Measurements from ENCODE around the gene NEDD4L. TPM values are rescaled to one million over a fixed set of nuclear protein-coding genes. Genes with fewer than 3 reads are reported as not detected.

Gene NEDD4L
- total RNA-seq, 1 experiment from 2014 or later: 42.9 TPM

DNA sequence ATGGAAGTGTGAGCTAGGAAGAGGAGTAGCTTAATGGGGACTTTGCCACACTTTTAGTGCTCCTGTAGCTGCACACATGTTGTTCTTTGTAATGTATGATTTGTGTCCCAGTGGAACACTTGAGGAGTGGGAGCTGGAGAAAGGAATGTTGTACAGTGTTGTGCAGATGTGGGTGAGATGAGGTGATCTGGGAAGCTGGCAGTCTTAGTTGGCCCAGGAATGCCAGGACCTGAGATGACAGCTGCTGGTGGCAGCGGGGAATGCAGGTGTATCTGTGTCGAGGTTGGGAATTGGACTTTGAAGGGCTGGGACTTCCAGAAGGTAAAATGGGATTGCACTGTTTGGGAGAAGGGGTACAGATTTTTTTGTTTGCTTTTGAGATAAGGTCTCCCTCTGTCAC is 23.6 kb downstream of the NEDD4L start:
- H3K9me3 ChIP-seq (ENCODE audit: control insufficient read depth, insufficient read depth, low read depth, low read length): no peaks in the 10 kb centered on the region
- DNase-seq (ENCODE audit: low read depth, low spot score): no peak
- BruUV-seq (replicated peaks): no TSS peak
- POLR2A ChIA-PET: interaction anchor here (0.5 kb wide), 1 partner anchor 22 kb away, joined by 5 read pairs; no protein-coding TSS in a partner anchor
- H3K4me1 ChIP-seq (ENCODE audit: control insufficient read depth, insufficient read depth, low read length): 0 out of 2 replicates have a peak, but pooled peaks cover 4% of the 10 kb centered on the region
- TF ChIP-seq, protein P1, sequence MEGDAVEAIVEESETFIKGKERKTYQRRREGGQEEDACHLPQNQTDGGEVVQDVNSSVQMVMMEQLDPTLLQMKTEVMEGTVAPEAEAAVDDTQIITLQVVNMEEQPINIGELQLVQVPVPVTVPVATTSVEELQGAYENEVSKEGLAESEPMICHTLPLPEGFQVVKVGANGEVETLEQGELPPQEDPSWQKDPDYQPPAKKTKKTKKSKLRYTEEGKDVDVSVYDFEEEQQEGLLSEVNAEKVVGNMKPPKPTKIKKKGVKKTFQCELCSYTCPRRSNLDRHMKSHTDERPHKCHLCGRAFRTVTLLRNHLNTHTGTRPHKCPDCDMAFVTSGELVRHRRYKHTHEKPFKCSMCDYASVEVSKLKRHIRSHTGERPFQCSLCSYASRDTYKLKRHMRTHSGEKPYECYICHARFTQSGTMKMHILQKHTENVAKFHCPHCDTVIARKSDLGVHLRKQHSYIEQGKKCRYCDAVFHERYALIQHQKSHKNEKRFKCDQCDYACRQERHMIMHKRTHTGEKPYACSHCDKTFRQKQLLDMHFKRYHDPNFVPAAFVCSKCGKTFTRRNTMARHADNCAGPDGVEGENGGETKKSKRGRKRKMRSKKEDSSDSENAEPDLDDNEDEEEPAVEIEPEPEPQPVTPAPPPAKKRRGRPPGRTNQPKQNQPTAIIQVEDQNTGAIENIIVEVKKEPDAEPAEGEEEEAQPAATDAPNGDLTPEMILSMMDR (IDR thresholded peaks at IDR 0.05): no peak
- TF ChIP-seq, protein P2, sequence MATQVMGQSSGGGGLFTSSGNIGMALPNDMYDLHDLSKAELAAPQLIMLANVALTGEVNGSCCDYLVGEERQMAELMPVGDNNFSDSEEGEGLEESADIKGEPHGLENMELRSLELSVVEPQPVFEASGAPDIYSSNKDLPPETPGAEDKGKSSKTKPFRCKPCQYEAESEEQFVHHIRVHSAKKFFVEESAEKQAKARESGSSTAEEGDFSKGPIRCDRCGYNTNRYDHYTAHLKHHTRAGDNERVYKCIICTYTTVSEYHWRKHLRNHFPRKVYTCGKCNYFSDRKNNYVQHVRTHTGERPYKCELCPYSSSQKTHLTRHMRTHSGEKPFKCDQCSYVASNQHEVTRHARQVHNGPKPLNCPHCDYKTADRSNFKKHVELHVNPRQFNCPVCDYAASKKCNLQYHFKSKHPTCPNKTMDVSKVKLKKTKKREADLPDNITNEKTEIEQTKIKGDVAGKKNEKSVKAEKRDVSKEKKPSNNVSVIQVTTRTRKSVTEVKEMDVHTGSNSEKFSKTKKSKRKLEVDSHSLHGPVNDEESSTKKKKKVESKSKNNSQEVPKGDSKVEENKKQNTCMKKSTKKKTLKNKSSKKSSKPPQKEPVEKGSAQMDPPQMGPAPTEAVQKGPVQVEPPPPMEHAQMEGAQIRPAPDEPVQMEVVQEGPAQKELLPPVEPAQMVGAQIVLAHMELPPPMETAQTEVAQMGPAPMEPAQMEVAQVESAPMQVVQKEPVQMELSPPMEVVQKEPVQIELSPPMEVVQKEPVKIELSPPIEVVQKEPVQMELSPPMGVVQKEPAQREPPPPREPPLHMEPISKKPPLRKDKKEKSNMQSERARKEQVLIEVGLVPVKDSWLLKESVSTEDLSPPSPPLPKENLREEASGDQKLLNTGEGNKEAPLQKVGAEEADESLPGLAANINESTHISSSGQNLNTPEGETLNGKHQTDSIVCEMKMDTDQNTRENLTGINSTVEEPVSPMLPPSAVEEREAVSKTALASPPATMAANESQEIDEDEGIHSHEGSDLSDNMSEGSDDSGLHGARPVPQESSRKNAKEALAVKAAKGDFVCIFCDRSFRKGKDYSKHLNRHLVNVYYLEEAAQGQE (IDR thresholded peaks at IDR 0.05; ENCODE audit: insufficient read depth in 1 of 2, low read depth in 2 of 2, low read length in 1 of 2): no peak
- TF ChIP-seq POLR2AphosphoS5 (IDR thresholded peaks at IDR 0.05; ENCODE audit: low read depth, low read length) (no peak), TCF7L2 (IDR thresholded peaks at IDR 0.05; ENCODE audit: low read depth, low read length) (no peak), SIN3A (IDR thresholded peaks at IDR 0.05; ENCODE audit: borderline replicate concordance, insufficient read depth, low read depth, low read length) (no peak)
- H3K36me3 ChIP-seq (ENCODE audit: control insufficient read depth, insufficient read depth, low read length): no peaks in the 10 kb centered on the region
- H3K4me3 ChIP-seq (ENCODE audit: low read depth in 2 of 2, low read length in 2 of 2): no peak overlapping the region
- ATAC-seq: no peak
- in situ Hi-C loops (cut with HindIII; ENCODE audit: low pct_unique_long_range_greater_than_20kb, low sequenced_read_pairs) (no loop called here), intact Hi-C loops (cut with micrococcal nuclease; ENCODE audit: unreplicated experiment) (no loop called here)
- no peaks in the 10 kb centered on the region for H3K27me3 ChIP-seq (ENCODE audit: control insufficient read depth, insufficient read depth, low read length)
- no peak overlapping the region for H3K27ac ChIP-seq (ENCODE audit: low read length)
- CTCF ChIA-PET: no interaction called here

DNA sequence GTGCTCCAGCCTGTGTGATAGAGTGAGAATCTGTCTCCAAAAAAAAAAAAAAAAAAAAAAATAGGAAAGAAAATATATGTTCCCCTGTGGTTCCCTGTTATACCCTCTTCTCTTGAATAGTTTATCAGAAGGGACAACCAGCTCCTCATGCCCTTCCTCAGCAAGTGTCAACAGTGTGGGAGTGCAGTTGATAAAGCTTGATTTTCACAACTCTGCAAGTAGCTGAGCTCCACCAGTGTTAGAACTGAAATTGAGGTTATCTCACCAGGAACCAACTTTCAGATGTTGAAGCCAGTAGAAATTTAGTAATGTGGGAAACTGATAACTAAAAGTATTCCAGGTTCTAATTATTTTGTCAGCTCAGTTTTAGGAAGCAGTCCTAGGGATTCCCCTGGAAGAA is 25.1 kb downstream of the NEDD4L start:
- H3K36me3 ChIP-seq (ENCODE audit: control insufficient read depth, insufficient read depth, low read length): no peaks in the 10 kb centered on the region

More for the DNA sequence above, 25.1 kb downstream of the NEDD4L start:
- POLR2A ChIA-PET: interaction anchor here (0.6 kb wide), 1 partner anchor 301 kb away, joined by 9 read pairs; no protein-coding TSS in a partner anchor
- no peak for DNase-seq (ENCODE audit: low read depth, low spot score)
- Histone ChIP-seq H3K4me1 (ENCODE audit: control insufficient read depth, insufficient read depth, low read length) (0 out of 2 replicates have a peak, but pooled peaks cover 4% of the 10 kb centered on the region), H3K27me3 (ENCODE audit: control insufficient read depth, insufficient read depth, low read length) (no peaks in the 10 kb centered on the region), H3K27ac (ENCODE audit: low read length) (no peak overlapping the region), H3K4me3 (ENCODE audit: low read depth in 2 of 2, low read length in 2 of 2) (no peak overlapping the region), H3K9me3 (ENCODE audit: control insufficient read depth, insufficient read depth, low read depth, low read length) (no peaks in the 10 kb centered on the region)
- CTCF ChIA-PET: no interaction called here
- BruUV-seq (replicated peaks): no TSS peak
- in situ Hi-C loops (cut with HindIII; ENCODE audit: low pct_unique_long_range_greater_than_20kb, low sequenced_read_pairs) (no loop called here), intact Hi-C loops (cut with micrococcal nuclease; ENCODE audit: unreplicated experiment) (no loop called here)
- no peak for TF ChIP-seq TCF7L2 (IDR thresholded peaks at IDR 0.05; ENCODE audit: low read depth, low read length)
- no peak for TF ChIP-seq SIN3A (IDR thresholded peaks at IDR 0.05; ENCODE audit: borderline replicate concordance, insufficient read depth, low read depth, low read length)
- TF ChIP-seq POLR2AphosphoS5 (IDR thresholded peaks at IDR 0.05; ENCODE audit: low read depth, low read length): no peak
- TF ChIP-seq, protein P1 (IDR thresholded peaks at IDR 0.05): no peak
- TF ChIP-seq, protein P2 (IDR thresholded peaks at IDR 0.05; ENCODE audit: insufficient read depth in 1 of 2, low read depth in 2 of 2, low read length in 1 of 2): no peak
- ATAC-seq: no peak
